MCF 10A (cell line): ENCODE results near the gene CAMP. TPM values are rescaled to one million over a fixed set of nuclear protein-coding genes. Genes with fewer than 3 reads are reported as not detected.

Source experiments
- BruUV-seq: library from RNA; stranded (reverse); fragments of 400-500 nt; replicated peaks from 2 replicates; lab custom pipeline; 2021; lab: Mats Ljungman, UMichigan
- CTCF ChIA-PET: fragments of 300-600 bp; sonication (Branson Sonifier 250); formaldehyde crosslinking; extraction: SDS; loops from one replicate; lab custom pipeline; 2021; ENCODE audit warnings: antibody characterized with exemption, inconsistent platforms; lab: Yijun Ruan, JAX
- POLR2A ChIA-PET: fragments of 300-600, 350-650 bp; sonication (Branson Sonifier 250); formaldehyde crosslinking; extraction: SDS; loops from one replicate; lab custom pipeline; 2020; ENCODE audit warnings: antibody characterized with exemption, inconsistent platforms; lab: Yijun Ruan, JAX
- DNase-seq: peaks from one replicate; pipeline ENCODE4 v3.0.0-alpha.2; 2018; ENCODE audit not compliant: unreplicated experiment
- H3K27ac Mint-ChIP-seq: one replicate; pipeline ENCODE4 v1.8.0; 2022; ENCODE audit warnings: mild to moderate bottlenecking, low read depth, mixed read lengths; ENCODE audit not compliant: unreplicated experiment
- H3K27me3 Mint-ChIP-seq: one replicate; pipeline ENCODE4 v1.8.0; 2022; ENCODE audit warnings: mixed read lengths; ENCODE audit not compliant: insufficient read depth, unreplicated experiment
- H3K36me3 Mint-ChIP-seq: one replicate; pipeline ENCODE4 v1.8.0; 2022; ENCODE audit warnings: mild to moderate bottlenecking, moderate library complexity, mixed read lengths; ENCODE audit not compliant: insufficient read depth, unreplicated experiment
- H3K4me1 Mint-ChIP-seq: one replicate; pipeline ENCODE4 v1.8.0; 2022; ENCODE audit warnings: mixed read lengths; ENCODE audit not compliant: insufficient read depth, unreplicated experiment
- H3K4me3 Mint-ChIP-seq: one replicate; pipeline ENCODE4 v1.8.0; 2022; ENCODE audit warnings: mild to moderate bottlenecking, moderate library complexity, mixed read lengths; ENCODE audit not compliant: unreplicated experiment
- H3K9me3 Mint-ChIP-seq: one replicate; pipeline ENCODE4 v1.8.0; 2022; ENCODE audit warnings: mixed read lengths; ENCODE audit not compliant: unreplicated experiment
- CTCF ChIP-seq: fragments of 200-600 bp; IDR thresholded peaks from one replicate; pipeline ENCODE4 v1.8.0; 2022; ENCODE audit warnings: antibody characterized with exemption, mild to moderate bottlenecking; ENCODE audit not compliant: unreplicated experiment
- intact Hi-C: fragments of 100-400 bp; cut with micrococcal nuclease; formaldehyde crosslinking; loops from 2 replicates; pipeline ENCODE4 v1.14.1; 2022
- total RNA-seq: library from RNA; stranded (reverse); gene quantifications from 2 replicates; pipeline ENCODE4 v1.2.3, GENCODE V29; 2022

Gene CAMP
- total RNA-seq, 1 experiment from 2014 or later = 0.72 TPM

- no TSS peak for BruUV-seq
- no peak overlapping the region for H3K27ac Mint-ChIP-seq
Observed at GRCh38 chr3:48256557-48256956, 33.3 kb downstream of the CAMP start.

GRCh38 chr3:48258530-48258929 is 35.2 kb downstream of the CAMP start:
- ChIA-PET POLR2A (interaction anchor here (0.7 to 1.5 kb wide), 2 partner anchors 9 to 21 kb away, joined by 3 to 5 read pairs; no protein-coding TSS in a partner anchor), CTCF (interaction anchor here (0.7 kb wide), 2 partner anchors 181 to 255 kb away, joined by 3 to 4 read pairs; no protein-coding TSS in a partner anchor)
- Mint-ChIP-seq H3K4me3 (no peak overlapping the region), H3K9me3 (no peaks in the 10 kb centered on the region), H3K27ac (no peak overlapping the region), H3K36me3 (peaks cover 35% of the 10 kb centered on the region), H3K4me1 (no peaks in the 10 kb centered on the region), H3K27me3 (no peaks in the 10 kb centered on the region)
- TF ChIP-seq CTCF = no peak
- DNase-seq = no peak
- BruUV-seq = no TSS peak
- intact Hi-C loops = no loop called here

More at GRCh38 chr3:48256557-48256956, 33.3 kb downstream of the CAMP start:
- Mint-ChIP-seq H3K9me3 (no peaks in the 10 kb centered on the region), H3K4me1 (no peaks in the 10 kb centered on the region), H3K27me3 (no peaks in the 10 kb centered on the region), H3K36me3 (peaks cover 36% of the 10 kb centered on the region), H3K4me3 (no peak overlapping the region)
- intact Hi-C loops = no loop called here
- ChIA-PET CTCF (interaction anchor here (0.6 to 1.6 kb wide), 4 partner anchors 11 to 804 kb away, joined by 3 to 7 read pairs (median 4); no protein-coding TSS in a partner anchor), POLR2A (interaction anchor here (0.9 kb wide), 1 partner anchor 33 kb away, joined by 3 read pairs; the partner anchor contains the start of gene CAMP)
- no peak for DNase-seq
- no peak for TF ChIP-seq CTCF

DNA sequence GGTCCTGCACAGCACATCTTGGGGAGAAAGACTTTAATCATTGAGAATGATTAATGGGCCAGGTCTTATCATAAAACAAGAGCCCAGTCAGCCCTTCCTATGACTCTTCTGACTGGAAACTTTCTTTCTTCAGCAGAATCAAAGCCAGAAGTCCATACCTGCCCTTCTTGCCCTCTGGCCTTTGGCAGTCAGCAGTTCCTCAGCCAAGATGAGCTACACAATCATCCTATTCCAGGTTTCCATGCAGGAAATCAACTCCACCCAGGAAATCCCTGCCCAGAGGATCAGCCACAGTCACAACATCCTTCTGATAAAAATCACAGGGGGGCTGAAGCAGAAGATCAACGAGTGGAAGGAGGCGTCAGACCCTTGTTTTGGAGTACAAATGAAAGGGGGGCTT is 44.5 kb downstream of the CAMP start:
- Mint-ChIP-seq H3K27ac (peak overlapping the region; percentile 83), H3K9me3 (no peaks in the 10 kb centered on the region), H3K36me3 (peaks cover 19% of the 10 kb centered on the region), H3K4me3 (peak overlapping the region; percentile 69), H3K4me1 (peaks cover 29% of the 10 kb centered on the region), H3K27me3 (no peaks in the 10 kb centered on the region)
- no TSS peak for BruUV-seq
- ChIA-PET CTCF (interaction anchor here (0.6 to 7.9 kb wide), 16 partner anchors 10 to 731 kb away, joined by 3 to 182 read pairs (median 3); partner anchors contain the start of genes CAMP, CDC25A and ZNF589), POLR2A (interaction anchor here (0.6 to 5.4 kb wide), 31 partner anchors 8 to 887 kb away, joined by 3 to 73 read pairs (median 5); partner anchors contain the start of genes ATRIP, CAMP, CCDC51 and CDC25A)
- DNase-seq = peak; percentile 27
- intact Hi-C loops = loop anchor here (1.0 to 2.0 kb wide), 2 partner anchors 35 to 73 kb away; no protein-coding TSS in a partner anchor
- TF ChIP-seq CTCF = no peak

DNA sequence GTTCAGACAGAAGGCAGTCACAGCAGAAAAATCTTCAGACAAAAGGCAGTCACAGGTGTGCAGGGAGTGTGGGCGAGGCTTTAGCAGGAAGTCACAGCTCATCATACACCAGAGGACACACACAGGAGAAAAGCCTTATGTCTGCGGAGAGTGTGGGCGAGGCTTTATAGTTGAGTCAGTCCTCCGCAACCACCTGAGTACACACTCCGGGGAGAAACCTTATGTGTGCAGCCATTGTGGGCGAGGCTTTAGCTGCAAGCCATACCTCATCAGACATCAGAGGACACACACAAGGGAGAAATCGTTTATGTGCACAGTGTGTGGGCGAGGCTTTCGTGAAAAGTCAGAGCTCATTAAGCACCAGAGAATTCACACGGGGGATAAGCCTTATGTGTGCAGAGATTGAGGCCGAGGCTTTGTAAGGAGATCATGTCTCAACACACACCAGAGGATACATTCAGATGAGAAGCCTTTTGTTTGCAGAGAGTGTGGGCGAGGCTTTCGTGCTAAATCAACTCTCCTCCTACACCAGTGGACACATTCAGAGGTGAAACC is 45.2 kb downstream of the CAMP start:
- intact Hi-C loops = loop anchor here (1.0 to 2.0 kb wide), 2 partner anchors 36 to 74 kb away; no protein-coding TSS in a partner anchor
- Mint-ChIP-seq H3K27ac (peak overlapping the region; percentile 83), H3K4me1 (peaks cover 29% of the 10 kb centered on the region), H3K36me3 (peaks cover 19% of the 10 kb centered on the region), H3K27me3 (no peaks in the 10 kb centered on the region), H3K9me3 (no peaks in the 10 kb centered on the region), H3K4me3 (peak overlapping the region; percentile 69)
- BruUV-seq = TSS peak; percentile 27
- DNase-seq = peak; percentile 86
- TF ChIP-seq CTCF = no peak
- ChIA-PET POLR2A (interaction anchor here (0.6 to 5.4 kb wide), 34 partner anchors 9 to 888 kb away, joined by 3 to 73 read pairs (median 5); partner anchors contain the start of genes ATRIP, CAMP, CCDC51 and CDC25A), CTCF (interaction anchor here (0.6 to 7.9 kb wide), 17 partner anchors 9 to 731 kb away, joined by 3 to 182 read pairs (median 3); partner anchors contain the start of genes CAMP, CDC25A and ZNF589)
